AG04450 (cell line): Measurements from ENCODE around the gene CNKSR3. TPM values are rescaled to one million over a fixed set of nuclear protein-coding genes. Genes with fewer than 3 reads are reported as not detected.

Experiments used
- CTCF ChIA-PET: fragments of 300-600, 350-600 bp; formaldehyde crosslinking; extraction: SDS; loops from one replicate; lab custom pipeline; 2022; ENCODE audit warnings: antibody characterized with exemption, inconsistent platforms; lab: Charles Lee
- POLR2A ChIA-PET: fragments of 350-600 bp; formaldehyde crosslinking; extraction: SDS; loops from one replicate; lab custom pipeline; 2021; ENCODE audit warnings: antibody characterized with exemption, inconsistent platforms; lab: Yijun Ruan, JAX
- DNase-seq: peaks from one replicate; pipeline ENCODE4 v3.0.0-alpha.2; 2011; ENCODE audit warnings: low read depth, low spot score
- H3K27ac ChIP-seq: one replicate; pipeline ENCODE4 v1.5.1; 2012; ENCODE audit warnings: low read depth, low read length, control low read depth
- H3K27me3 ChIP-seq: one replicate; pipeline ENCODE4 v1.6.0; 2012; ENCODE audit warnings: low read length; ENCODE audit not compliant: control insufficient read depth, insufficient read depth
- H3K4me3 ChIP-seq: 2 replicates; pipeline ENCODE4 v1.5.1; 2011; ENCODE audit warnings: mild to moderate bottlenecking, low read depth, low read length, control low read depth
- H3K9me3 ChIP-seq: 2 replicates; pipeline ENCODE4 v1.5.1; 2012; ENCODE audit warnings: low read length; ENCODE audit not compliant: control insufficient read depth, insufficient read depth
- polyA plus RNA-seq: library from polyadenylated mRNA; depleted of rRNA; stranded (reverse); fragments of >200 nt; gene quantifications from 2 replicates; pipeline ENCODE4 v1.2.3, GENCODE V29; 2011
- TF ChIP-seq, protein P1 (sequence below): IDR thresholded peaks from 2 replicates; pipeline ENCODE4 v1.5.1; 2011; ENCODE audit warnings: low read depth, low read length, control low read depth, inconsistent platforms

CNKSR3 gene
- polyA plus RNA-seq, 1 experiment, result 8.6 TPM

DNA sequence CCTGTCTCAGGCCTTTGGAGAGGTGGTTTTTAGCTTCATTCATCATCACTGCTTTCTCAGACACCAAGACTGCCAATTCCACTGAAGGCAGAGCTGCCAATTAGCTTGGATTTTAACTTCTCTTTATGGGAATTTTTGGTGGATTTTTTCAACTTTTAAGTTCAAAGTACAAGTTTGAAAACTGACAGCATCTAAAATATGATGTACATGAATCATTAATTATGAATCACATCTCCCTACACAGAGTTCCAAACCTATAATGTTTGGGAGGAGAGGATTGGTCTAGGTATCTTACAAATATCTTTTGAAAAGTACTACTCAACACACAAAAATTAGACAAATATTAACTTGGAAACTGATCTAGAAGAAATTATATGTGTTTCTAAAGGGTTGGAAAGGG is 25.5 kb downstream of the CNKSR3 start:
- Histone ChIP-seq H3K9me3 (no peaks in the 10 kb centered on the region), H3K27me3 (no peaks in the 10 kb centered on the region), H3K4me3 (no peak overlapping the region), H3K27ac (no peak overlapping the region)
- ChIA-PET POLR2A (no interaction called here), CTCF (interaction anchor here (0.9 kb wide), 1 partner anchor 9 kb away, joined by 3 read pairs; no protein-coding TSS in a partner anchor)
- DNase-seq, result no peak
- TF ChIP-seq, protein P1, sequence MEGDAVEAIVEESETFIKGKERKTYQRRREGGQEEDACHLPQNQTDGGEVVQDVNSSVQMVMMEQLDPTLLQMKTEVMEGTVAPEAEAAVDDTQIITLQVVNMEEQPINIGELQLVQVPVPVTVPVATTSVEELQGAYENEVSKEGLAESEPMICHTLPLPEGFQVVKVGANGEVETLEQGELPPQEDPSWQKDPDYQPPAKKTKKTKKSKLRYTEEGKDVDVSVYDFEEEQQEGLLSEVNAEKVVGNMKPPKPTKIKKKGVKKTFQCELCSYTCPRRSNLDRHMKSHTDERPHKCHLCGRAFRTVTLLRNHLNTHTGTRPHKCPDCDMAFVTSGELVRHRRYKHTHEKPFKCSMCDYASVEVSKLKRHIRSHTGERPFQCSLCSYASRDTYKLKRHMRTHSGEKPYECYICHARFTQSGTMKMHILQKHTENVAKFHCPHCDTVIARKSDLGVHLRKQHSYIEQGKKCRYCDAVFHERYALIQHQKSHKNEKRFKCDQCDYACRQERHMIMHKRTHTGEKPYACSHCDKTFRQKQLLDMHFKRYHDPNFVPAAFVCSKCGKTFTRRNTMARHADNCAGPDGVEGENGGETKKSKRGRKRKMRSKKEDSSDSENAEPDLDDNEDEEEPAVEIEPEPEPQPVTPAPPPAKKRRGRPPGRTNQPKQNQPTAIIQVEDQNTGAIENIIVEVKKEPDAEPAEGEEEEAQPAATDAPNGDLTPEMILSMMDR, result no peak

DNA sequence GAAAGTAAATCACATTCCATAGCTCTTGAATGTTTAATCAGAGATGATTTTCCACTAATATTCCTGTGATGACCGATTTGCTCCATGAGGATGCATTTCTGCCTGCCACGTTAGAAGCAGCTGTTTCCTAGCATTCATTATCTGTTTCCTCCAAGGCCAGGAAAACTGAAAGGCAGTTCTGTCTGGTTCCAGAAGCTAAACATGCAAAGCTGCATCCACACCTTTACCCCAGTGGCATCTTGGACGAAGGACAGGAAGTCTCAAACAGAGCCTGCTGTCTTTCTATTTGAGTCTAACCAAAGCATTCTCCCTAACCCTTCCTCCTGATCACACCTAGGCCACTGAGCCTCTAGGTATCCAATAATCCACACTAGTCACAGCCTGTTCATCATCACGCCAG is 27.6 kb downstream of the CNKSR3 start:
- Histone ChIP-seq H3K27me3 (no peaks in the 10 kb centered on the region), H3K9me3 (no peaks in the 10 kb centered on the region), H3K27ac (peak overlapping the region; percentile 31), H3K4me3 (no peak overlapping the region)
- ChIA-PET POLR2A (no interaction called here), CTCF (no interaction called here)
- TF ChIP-seq, protein P1, result no peak
- no peak for DNase-seq

DNA sequence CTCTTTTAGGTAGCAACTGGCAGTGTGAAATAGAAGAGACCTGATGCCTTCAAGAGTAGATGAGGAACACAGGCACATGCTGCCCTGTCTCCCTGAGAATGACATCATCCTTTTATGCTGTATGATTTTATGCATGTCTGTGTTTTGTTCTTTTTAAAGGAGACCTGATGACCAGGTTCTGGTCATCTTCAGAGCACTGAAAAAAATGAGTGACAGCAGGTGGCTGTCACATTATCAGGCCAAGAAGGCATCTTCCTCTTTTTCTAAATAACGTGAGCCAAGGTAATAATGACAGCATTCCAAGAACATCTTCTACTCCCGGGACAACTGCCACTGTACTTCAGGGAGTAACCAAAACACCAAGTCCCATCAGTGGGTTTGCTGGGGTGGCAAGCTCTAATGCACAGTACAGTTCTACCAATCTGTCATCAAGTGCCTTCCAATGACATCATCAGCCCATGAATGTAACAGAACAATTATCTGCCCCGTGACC is 28.9 kb downstream of the CNKSR3 start:
- Histone ChIP-seq H3K27me3 (no peaks in the 10 kb centered on the region), H3K9me3 (no peaks in the 10 kb centered on the region), H3K4me3 (no peak overlapping the region), H3K27ac (no peak overlapping the region)
- TF ChIP-seq, protein P1, result no peak
- DNase-seq, result no peak
- POLR2A ChIA-PET, result interaction anchor here (0.7 kb wide), 1 partner anchor 29 kb away, joined by 3 read pairs; the partner anchor contains the start of gene CNKSR3
- CTCF ChIA-PET, result no interaction called here

DNA sequence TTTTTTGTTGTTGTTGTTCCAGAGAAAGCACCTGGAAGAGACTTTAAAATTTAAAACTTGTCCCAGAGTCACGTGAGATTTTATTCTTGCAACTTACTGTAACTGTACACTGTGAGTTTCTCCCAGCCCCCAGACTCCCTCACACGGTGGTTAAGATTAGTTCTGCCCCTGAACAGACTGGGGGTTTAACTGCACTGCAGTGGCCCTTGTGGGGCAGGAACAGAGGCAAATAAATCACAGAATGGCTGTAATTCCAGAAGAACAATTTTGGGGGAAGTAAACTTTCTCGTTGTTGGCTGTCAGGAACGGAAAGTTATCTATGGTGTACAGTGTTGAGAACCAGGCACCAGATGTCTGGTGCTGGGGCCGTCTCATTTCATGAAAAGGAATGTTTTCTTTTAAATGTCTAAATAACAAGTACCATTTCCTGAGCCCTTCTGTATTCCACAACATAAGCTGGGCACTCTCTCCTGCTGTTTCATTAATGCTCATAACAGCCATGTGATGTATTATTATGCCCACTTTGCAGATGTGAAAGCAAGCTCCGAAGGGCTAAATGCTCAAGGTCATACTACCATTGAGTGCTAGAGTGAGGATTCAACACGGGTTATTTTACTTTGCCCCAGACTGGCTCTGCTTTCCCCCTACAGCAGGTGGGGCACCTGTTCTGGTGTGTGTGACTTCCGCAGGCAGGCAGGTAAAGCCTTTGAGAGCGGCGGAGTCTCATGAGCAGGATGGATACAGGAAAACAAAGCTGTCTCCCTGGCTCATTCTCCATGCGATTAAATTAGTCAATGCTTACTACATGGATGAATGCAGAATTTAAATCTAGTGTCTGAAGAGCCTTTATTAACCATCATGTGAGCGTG is 30.5 kb downstream of the CNKSR3 start:
- ChIA-PET POLR2A (interaction anchor here (0.7 to 1.5 kb wide), 2 partner anchors 30 to 32 kb away, joined by 4 to 14 read pairs; partner anchors contain the start of gene CNKSR3), CTCF (interaction anchor here (0.6 to 0.9 kb wide), 2 partner anchors 32 to 332 kb away, joined by 3 read pairs; no protein-coding TSS in a partner anchor)
- no peak for DNase-seq
- Histone ChIP-seq H3K27me3 (no peaks in the 10 kb centered on the region), H3K9me3 (no peaks in the 10 kb centered on the region), H3K4me3 (peak overlapping the region; percentile 53), H3K27ac (peak overlapping the region; percentile 86)
- TF ChIP-seq, protein P1, result no peak
